HepG2 (cell line): ENCODE measurements around the gene CFAP97. TPM values are rescaled to one million over a fixed set of nuclear protein-coding genes. Genes with fewer than 3 reads are reported as not detected.
A peak's percentile ranks its signal among the peaks of the same experiment; 100 is the strongest.

Experiments used
- GABPA ChIP-seq, 2 experiments: IDR thresholded peaks; 2 replicates each; pipeline ENCODE4 v1.6.1; 2011 to 2016; ENCODE audit warnings: low read depth in 2 of 2, low read length in 1 of 2, missing biosample characterization in 1 of 2, missing genetic modification characterization in 1 of 2
- HDAC1 ChIP-seq: sonication (generic); formaldehyde crosslinking; IDR thresholded peaks from 2 replicates; pipeline ENCODE4 v1.5.1; 2020; ENCODE audit warnings: mild to moderate bottlenecking, missing genetic modification reagents
- HNF1B ChIP-seq: sonication (generic); formaldehyde crosslinking; IDR thresholded peaks from 2 replicates; pipeline ENCODE4 v1.5.1; 2020; ENCODE audit warnings: mild to moderate bottlenecking, moderate library complexity, missing genetic modification reagents
- HOXD1 ChIP-seq: sonication (generic); formaldehyde crosslinking; IDR thresholded peaks from 2 replicates; pipeline ENCODE4 v1.5.0; 2020; ENCODE audit warnings: missing genetic modification reagents
- IRF1 ChIP-seq: sonication (generic); formaldehyde crosslinking; IDR thresholded peaks from 2 replicates; pipeline ENCODE4 v1.4.0; 2020; ENCODE audit warnings: low read depth, mild to moderate bottlenecking, missing genetic modification reagents
- MTF2 ChIP-seq: sonication (generic); formaldehyde crosslinking; IDR thresholded peaks from 2 replicates; pipeline ENCODE4 v1.5.0; 2020; ENCODE audit warnings: missing genetic modification reagents, borderline replicate concordance
- PAWR ChIP-seq: sonication (generic); formaldehyde crosslinking; IDR thresholded peaks from 2 replicates; pipeline ENCODE4 v1.4.0; 2020; ENCODE audit warnings: missing genetic modification reagents, mild to moderate bottlenecking, borderline replicate concordance
- POLR2AphosphoS2 ChIP-seq: IDR thresholded peaks from 2 replicates; pipeline ENCODE4 v1.6.1; 2011; ENCODE audit warnings: low read depth, low read length, improper control_type of control experiment
- SMARCC2 ChIP-seq: fragments of 450-650 bp; IDR thresholded peaks from 2 replicates; pipeline ENCODE4 v1.6.1; 2017; ENCODE audit warnings: antibody characterized with exemption, mild to moderate bottlenecking
- SMARCE1 ChIP-seq: fragments of 450-650 bp; IDR thresholded peaks from 2 replicates; pipeline ENCODE4 v1.6.1; 2017; ENCODE audit warnings: borderline replicate concordance
- SNAPC5 ChIP-seq: sonication (generic); formaldehyde crosslinking; IDR thresholded peaks from 2 replicates; pipeline ENCODE4 v1.8.1; 2023; ENCODE audit warnings: mild to moderate bottlenecking, missing genetic modification reagents, borderline replicate concordance
- ZBTB21 ChIP-seq: sonication (generic); formaldehyde crosslinking; IDR thresholded peaks from 2 replicates; pipeline ENCODE4 v1.4.0; 2020; ENCODE audit warnings: missing genetic modification reagents
- ZBTB8A ChIP-seq: sonication (generic); formaldehyde crosslinking; IDR thresholded peaks from 2 replicates; pipeline ENCODE4 v1.4.0; 2020; ENCODE audit warnings: mild to moderate bottlenecking, low read depth, missing genetic modification reagents, borderline replicate concordance
- ZFY ChIP-seq: sonication (generic); formaldehyde crosslinking; IDR thresholded peaks from 2 replicates; pipeline ENCODE4 v1.4.0; 2020; ENCODE audit warnings: missing genetic modification reagents
- ZNF10 ChIP-seq: sonication (generic); formaldehyde crosslinking; IDR thresholded peaks from 2 replicates; pipeline ENCODE4 v1.4.0; 2020; ENCODE audit warnings: mild to moderate bottlenecking, low read depth, missing genetic modification reagents, borderline replicate concordance
- ZNF256 ChIP-seq: sonication (generic); formaldehyde crosslinking; conservative IDR thresholded peaks from 2 replicates; pipeline ENCODE4 v1.4.0; 2020; ENCODE audit warnings: missing genetic modification reagents
- ZNF558 ChIP-seq: sonication (generic); formaldehyde crosslinking; IDR thresholded peaks from 2 replicates; pipeline ENCODE4 v1.9.0; 2022; ENCODE audit warnings: mild to moderate bottlenecking, missing genetic modification reagents, borderline replicate concordance
- ZNF619 ChIP-seq: sonication (generic); formaldehyde crosslinking; IDR thresholded peaks from 2 replicates; pipeline ENCODE4 v1.4.0; 2020; ENCODE audit warnings: mild to moderate bottlenecking, missing genetic modification reagents
- ZNF646 ChIP-seq: sonication (generic); formaldehyde crosslinking; IDR thresholded peaks from 2 replicates; pipeline ENCODE4 v1.9.0; 2021; ENCODE audit warnings: mild to moderate bottlenecking, missing genetic modification reagents
- ZNF720 ChIP-seq: sonication (generic); formaldehyde crosslinking; IDR thresholded peaks from 2 replicates; pipeline ENCODE4 v1.4.0; 2020; ENCODE audit warnings: missing genetic modification reagents
- ZSCAN12 ChIP-seq: sonication (generic); formaldehyde crosslinking; IDR thresholded peaks from 2 replicates; pipeline ENCODE4 v1.9.0; 2021; ENCODE audit warnings: mild to moderate bottlenecking, missing genetic modification reagents
- ZSCAN30 ChIP-seq: sonication (generic); formaldehyde crosslinking; IDR thresholded peaks from 2 replicates; pipeline ENCODE4 v1.5.0; 2020; ENCODE audit warnings: mild to moderate bottlenecking, missing genetic modification reagents
- polyA plus RNA-seq, 8 experiments: library from polyadenylated mRNA; depleted of rRNA in 3 of 8; stranded (reverse) in 7 of 8; unstranded in 1 of 8; fragments of >200 nt; fragmentation: Illumina TruSeq in 4 of 8; extraction: Trizol in 4 of 8; gene quantifications; 2 replicates each; pipeline versions ENCODE4 v1.2.1 to v1.2.3, GENCODE V29; 2011 to 2016; ENCODE audit warnings: low read depth in 4 of 8, missing spikeins in 1 of 8, mixed read lengths in 1 of 8; ENCODE audit not compliant: insufficient read depth in 1 of 8
- total RNA-seq, 5 experiments: library from RNA; depleted of rRNA; stranded (reverse); fragments of >200 nt; fragmentation: Illumina TruSeq; extraction: Trizol; gene quantifications; 2 replicates each; pipeline ENCODE4 v1.2.3, GENCODE V29; 2016; ENCODE audit warnings: low read depth in 1 of 5

Gene CFAP97
- total and polyA plus RNA-seq, 2 of the 13 experiments (the other 11 are each of a cell fraction or from before 2014, with no cell fraction given) = 32.1 to 44.4 TPM

GRCh38 chr4:185203486-185204237, at the start of gene CFAP97 (continued):
- TF ChIP-seq HNF1B (no peak), SMARCC2 (no peak), ZNF646 (CRISPR knock-in tag) (no peak), ZNF558 (CRISPR knock-in tag) (peak; percentile 29; the same call in 1 of the 2 replicates), SNAPC5 (no peak), POLR2AphosphoS2 (no peak), ZNF619 (no peak), HOXD1 (CRISPR knock-in tag) (no peak), GABPA (IDR thresholded peaks at IDR 0.05; ENCODE audit: low read depth, low read length) (no peak), GABPA (CRISPR knock-in tag; IDR thresholded peaks at IDR 0.05; ENCODE audit: low read depth) (no peak; the same call in 1 of the 2 replicates), ZNF10 (CRISPR knock-in tag) (no peak), ZNF256 (CRISPR knock-in tag) (no peak), ZSCAN12 (CRISPR knock-in tag) (no peak; the same call in 1 of the 2 replicates), IRF1 (no peak), SMARCE1 (no peak), ZSCAN30 (CRISPR knock-in tag) (no peak), ZBTB21 (no peak), PAWR (CRISPR knock-in tag) (no peak), ZFY (CRISPR knock-in tag) (peak; percentile 93), MTF2 (CRISPR knock-in tag) (no peak), HDAC1 (CRISPR knock-in tag) (peak; percentile 65), ZBTB8A (CRISPR knock-in tag) (no peak), ZNF720 (CRISPR knock-in tag) (no peak)
